IMR-90 (cell line): ENCODE measurements around the gene PGBD5.

Source experiments
- CEBPB ChIP-seq: IDR thresholded peaks from 2 replicates; pipeline ENCODE4 v1.6.1; 2012; ENCODE audit warnings: low read depth, low read length, improper control_type of control experiment
- CHD1 ChIP-seq: IDR thresholded peaks from 2 replicates; pipeline ENCODE4 v1.6.1; 2012; ENCODE audit warnings: low read depth, low read length, improper control_type of control experiment
- CTCF ChIP-seq: conservative IDR thresholded peaks from 2 replicates; pipeline ENCODE4 v1.5.1; 2012; ENCODE audit warnings: mild to moderate bottlenecking, low read depth, low read length, improper control_type of control experiment
- ELK1 ChIP-seq: fragments of 150-350 bp; IDR thresholded peaks from 2 replicates; pipeline ENCODE4 v1.6.1; 2016; ENCODE audit warnings: low read depth, mild to moderate bottlenecking, low read length, moderate library complexity, borderline replicate concordance
- FOS ChIP-seq: fragments of 150-350 bp; IDR thresholded peaks from 2 replicates; pipeline ENCODE4 v1.6.1; 2016; ENCODE audit warnings: low read depth, low read length
- MAFK ChIP-seq: IDR thresholded peaks from 2 replicates; pipeline ENCODE4 v1.6.1; 2012; ENCODE audit warnings: low read depth, low read length, improper control_type of control experiment
- MAZ ChIP-seq: IDR thresholded peaks from 2 replicates; pipeline ENCODE4 v1.6.1; 2012; ENCODE audit warnings: low read depth, mild to moderate bottlenecking, low read length, improper control_type of control experiment, moderate library complexity, borderline replicate concordance
- POLR2A ChIP-seq: IDR thresholded peaks from 2 replicates; pipeline ENCODE4 v1.6.1; 2012; ENCODE audit warnings: mild to moderate bottlenecking, low read depth, low read length
- RAD21 ChIP-seq: IDR thresholded peaks from 2 replicates; pipeline ENCODE4 v1.6.1; 2012; ENCODE audit warnings: low read length, improper control_type of control experiment
- RCOR1 ChIP-seq: IDR thresholded peaks from 2 replicates; pipeline ENCODE4 v1.6.1; 2012; ENCODE audit warnings: mild to moderate bottlenecking, low read length, improper control_type of control experiment; ENCODE audit not compliant: insufficient replicate concordance
- RFX5 ChIP-seq: IDR thresholded peaks from 2 replicates; pipeline ENCODE4 v1.8.0; 2012; ENCODE audit warnings: low read depth, mild to moderate bottlenecking, low read length, moderate library complexity
- SMC3 ChIP-seq: fragments of 150-350 bp; IDR thresholded peaks from 2 replicates; pipeline ENCODE4 v1.6.1; 2016; ENCODE audit warnings: low read depth, mild to moderate bottlenecking, antibody characterized with exemption, low read length, moderate library complexity
- TF ChIP-seq, protein P1 (sequence below): fragments of 150-350 bp; IDR thresholded peaks from 2 replicates; pipeline ENCODE4 v1.6.1; 2017; ENCODE audit warnings: mild to moderate bottlenecking, antibody characterized with exemption, low read length, low read depth

GRCh38 chr1:230398856-230399255, 27.3 kb downstream of the PGBD5 start:
- TF ChIP-seq CTCF (no peak), CHD1 (no peak), ELK1 (no peak), FOS (no peak), RAD21 (no peak), POLR2A (no peak), RFX5 (no peak), MAFK (no peak), CEBPB (no peak), RCOR1 (no peak), SMC3 (no peak), MAZ (no peak)
- TF ChIP-seq, protein P1, sequence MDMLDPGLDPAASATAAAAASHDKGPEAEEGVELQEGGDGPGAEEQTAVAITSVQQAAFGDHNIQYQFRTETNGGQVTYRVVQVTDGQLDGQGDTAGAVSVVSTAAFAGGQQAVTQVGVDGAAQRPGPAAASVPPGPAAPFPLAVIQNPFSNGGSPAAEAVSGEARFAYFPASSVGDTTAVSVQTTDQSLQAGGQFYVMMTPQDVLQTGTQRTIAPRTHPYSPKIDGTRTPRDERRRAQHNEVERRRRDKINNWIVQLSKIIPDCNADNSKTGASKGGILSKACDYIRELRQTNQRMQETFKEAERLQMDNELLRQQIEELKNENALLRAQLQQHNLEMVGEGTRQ, result no peak
